Endometrium (tissue), 2 donors: ENCODE data around the gene ZNF740.

Experiments
- FAIRE-seq: peaks from 2 replicates; lab custom pipeline; 2012; peaks lifted over from hg19 to GRCh38; lab: Jason Lieb, UNC
- donor health status: control.
- donor health status: control.

The ZNF740 gene

GRCh38 chr12:53214221-53214620 lies 33.7 kb downstream of the ZNF740 start:
- no peak for FAIRE-seq

GRCh38 chr12:53214687-53215455 lies 34.3 kb downstream of the ZNF740 start:
- FAIRE-seq = no peak

- no peak for FAIRE-seq
These were observed 35.0 kb downstream of the ZNF740 start for GRCh38 chr12:53215497-53215896.

- FAIRE-seq = no peak
These were observed 36.8 kb downstream of the ZNF740 start for GRCh38 chr12:53217051-53217930.

GRCh38 chr12:53217931-53218307 lies 37.4 kb downstream of the ZNF740 start:
- FAIRE-seq = no peak

GRCh38 chr12:53218551-53219291 lies 38.2 kb downstream of the ZNF740 start:
- FAIRE-seq = no peak

GRCh38 chr12:53219292-53219955 lies 38.9 kb downstream of the ZNF740 start:
- FAIRE-seq = no peak

GRCh38 chr12:53219956-53220693 lies 39.6 kb downstream of the ZNF740 start:
- FAIRE-seq = no peak

- no peak for FAIRE-seq
These were observed 40.2 kb downstream of the ZNF740 start for GRCh38 chr12:53220694-53221202.

- FAIRE-seq = no peak
These were observed 40.9 kb downstream of the ZNF740 start for GRCh38 chr12:53221203-53222080.

- FAIRE-seq = no peak
These were observed 41.7 kb downstream of the ZNF740 start for GRCh38 chr12:53222170-53222721.

- no peak for FAIRE-seq
These were observed 42.3 kb downstream of the ZNF740 start for GRCh38 chr12:53222806-53223261.

- no peak for FAIRE-seq
These were observed 43.0 kb downstream of the ZNF740 start for GRCh38 chr12:53223389-53224060.

- no peak for FAIRE-seq
These were observed 43.8 kb downstream of the ZNF740 start for GRCh38 chr12:53224061-53224896.

- no peak for FAIRE-seq
These were observed 44.5 kb downstream of the ZNF740 start for GRCh38 chr12:53224897-53225634.

GRCh38 chr12:53225635-53226424 lies 45.3 kb downstream of the ZNF740 start:
- FAIRE-seq = no peak

- no peak for FAIRE-seq
These were observed 46.3 kb downstream of the ZNF740 start for GRCh38 chr12:53226815-53227214.
